AG09319 (cell line): Measurements from ENCODE around the gene TBC1D21.

ENCODE experiments used
- DNase-seq: peaks from one replicate; pipeline ENCODE4 v3.0.0-alpha.2; 2010; ENCODE audit warnings: low read depth; ENCODE audit errors: extremely low read depth
- TF ChIP-seq, protein P1 (sequence below): IDR thresholded peaks from 2 replicates; pipeline ENCODE4 v1.5.1; 2011; ENCODE audit warnings: low read depth, mild to moderate bottlenecking, inconsistent platforms, low read length, moderate library complexity

Gene TBC1D21

DNA sequence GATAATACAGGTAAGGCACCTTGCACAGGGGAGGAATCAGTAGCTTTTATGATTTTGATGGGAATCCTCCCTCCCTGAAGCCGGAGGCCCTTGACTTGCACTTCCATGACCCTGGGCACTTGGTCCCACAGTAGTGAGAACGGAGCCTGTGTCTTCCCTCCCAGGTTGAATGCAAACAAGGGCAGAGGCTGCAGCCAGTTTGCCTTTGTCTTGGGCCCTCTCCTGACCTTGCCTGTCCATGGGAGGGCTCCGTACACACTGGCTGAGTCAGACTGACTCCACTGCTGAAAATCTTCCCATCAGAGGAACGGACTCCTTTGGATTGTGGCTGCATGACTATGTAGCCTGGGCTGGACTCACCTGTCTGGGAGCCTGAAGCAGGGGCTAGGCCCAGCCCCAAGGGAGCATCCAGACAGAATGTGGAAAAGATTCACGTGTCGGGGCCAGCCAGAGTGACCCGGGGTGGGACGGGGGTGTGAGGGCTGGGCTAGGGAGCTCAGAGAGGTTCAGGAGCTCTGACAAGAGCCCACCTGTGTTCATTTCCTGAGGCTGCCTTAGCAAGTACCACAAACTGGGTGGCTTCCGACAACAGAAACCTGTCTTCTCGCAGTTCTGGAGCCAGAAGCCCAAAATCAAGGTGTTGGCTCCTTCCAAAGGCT, 9.5 kb downstream of the TBC1D21 start:
- no peak for DNase-seq
- TF ChIP-seq, protein P1, sequence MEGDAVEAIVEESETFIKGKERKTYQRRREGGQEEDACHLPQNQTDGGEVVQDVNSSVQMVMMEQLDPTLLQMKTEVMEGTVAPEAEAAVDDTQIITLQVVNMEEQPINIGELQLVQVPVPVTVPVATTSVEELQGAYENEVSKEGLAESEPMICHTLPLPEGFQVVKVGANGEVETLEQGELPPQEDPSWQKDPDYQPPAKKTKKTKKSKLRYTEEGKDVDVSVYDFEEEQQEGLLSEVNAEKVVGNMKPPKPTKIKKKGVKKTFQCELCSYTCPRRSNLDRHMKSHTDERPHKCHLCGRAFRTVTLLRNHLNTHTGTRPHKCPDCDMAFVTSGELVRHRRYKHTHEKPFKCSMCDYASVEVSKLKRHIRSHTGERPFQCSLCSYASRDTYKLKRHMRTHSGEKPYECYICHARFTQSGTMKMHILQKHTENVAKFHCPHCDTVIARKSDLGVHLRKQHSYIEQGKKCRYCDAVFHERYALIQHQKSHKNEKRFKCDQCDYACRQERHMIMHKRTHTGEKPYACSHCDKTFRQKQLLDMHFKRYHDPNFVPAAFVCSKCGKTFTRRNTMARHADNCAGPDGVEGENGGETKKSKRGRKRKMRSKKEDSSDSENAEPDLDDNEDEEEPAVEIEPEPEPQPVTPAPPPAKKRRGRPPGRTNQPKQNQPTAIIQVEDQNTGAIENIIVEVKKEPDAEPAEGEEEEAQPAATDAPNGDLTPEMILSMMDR, result no peak

DNA sequence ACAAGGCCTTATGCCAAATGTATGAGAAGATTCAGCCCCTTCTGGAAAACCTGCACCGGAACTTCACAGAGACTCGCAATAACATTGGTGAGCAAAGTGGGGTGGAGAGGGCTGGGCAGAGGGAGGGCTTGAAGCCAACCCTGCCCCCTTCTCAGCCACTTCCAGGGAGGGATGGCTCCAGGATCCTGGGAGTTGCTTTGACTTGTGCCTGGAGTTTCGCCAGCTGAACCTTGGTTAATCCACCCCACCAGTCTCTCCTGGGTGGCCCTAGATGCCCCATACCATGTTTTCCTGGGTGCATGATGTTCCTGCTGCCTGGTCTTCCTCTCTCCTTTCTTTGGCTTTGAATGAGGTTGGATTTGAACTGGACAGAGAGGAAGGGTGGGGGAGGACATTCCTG, 10.8 kb downstream of the TBC1D21 start:
- DNase-seq, result no peak
- TF ChIP-seq, protein P1, result no peak

DNA sequence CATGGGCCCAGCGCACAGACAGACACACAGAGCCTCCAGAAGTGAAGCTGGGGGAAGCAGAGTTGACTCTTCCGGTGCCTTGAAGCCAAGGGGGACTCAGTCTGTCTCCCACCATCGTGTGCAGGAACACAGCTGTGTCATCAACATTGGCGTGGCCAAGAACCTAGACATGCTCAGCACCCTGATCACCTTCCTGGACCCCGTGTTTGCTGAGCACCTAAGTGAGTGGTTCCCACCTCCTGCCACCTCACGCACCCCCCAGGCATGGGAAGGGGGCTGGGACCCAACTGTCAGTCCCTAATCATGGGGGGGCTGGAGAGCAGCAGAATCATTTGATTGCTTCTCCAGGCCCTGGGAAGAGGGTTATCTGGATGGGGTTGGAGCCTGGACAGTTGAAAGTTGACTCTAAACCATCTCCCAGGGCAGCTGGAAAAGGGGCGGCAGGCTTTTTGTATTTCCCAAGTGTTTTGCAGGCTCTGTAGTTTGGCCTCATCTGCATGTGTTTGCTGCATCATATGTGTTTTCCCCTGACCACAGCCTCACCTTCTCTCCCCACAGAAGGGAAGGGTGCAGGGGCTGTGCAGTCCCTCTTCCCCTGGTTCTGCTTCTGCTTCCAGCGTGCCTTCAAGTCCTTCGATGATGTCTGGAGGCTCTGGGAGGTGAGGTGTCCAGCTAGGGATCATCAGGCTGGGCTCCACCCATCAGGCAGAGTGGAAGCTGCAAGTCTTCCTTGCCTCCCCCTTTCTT, 12.8 kb downstream of the TBC1D21 start:
- TF ChIP-seq, protein P1, result no peak
- DNase-seq, result no peak

DNA sequence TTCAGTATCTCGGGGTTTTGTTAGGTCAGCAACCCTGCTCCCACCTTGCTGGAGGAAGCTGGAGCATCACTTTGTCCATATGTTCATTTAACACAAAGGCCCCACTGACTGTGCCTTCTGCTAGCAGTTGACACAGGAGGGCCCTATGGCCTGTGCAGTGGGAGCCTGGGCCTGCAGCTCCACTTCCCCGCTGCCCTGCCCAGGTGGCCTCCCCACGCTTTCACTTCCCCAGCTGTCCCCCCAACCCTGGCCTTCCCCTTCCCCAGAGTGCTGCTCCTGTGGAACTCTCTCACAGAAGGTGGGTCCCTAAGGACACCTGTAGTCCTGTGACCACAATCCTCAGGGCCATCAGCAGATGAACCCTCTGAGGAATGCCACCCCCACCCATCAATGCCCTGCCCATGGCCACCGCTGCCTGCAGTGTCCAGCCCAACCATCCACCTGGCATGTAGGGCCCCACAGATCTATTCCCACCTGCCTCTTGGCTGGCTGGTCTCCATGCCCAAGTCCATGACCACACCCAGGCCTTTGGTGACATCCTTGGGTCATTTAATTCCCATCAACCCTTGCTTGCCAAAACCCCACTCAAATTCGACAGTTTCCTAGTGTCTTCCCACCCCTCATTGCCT, 13.5 kb downstream of the TBC1D21 start:
- DNase-seq, result no peak

DNA sequence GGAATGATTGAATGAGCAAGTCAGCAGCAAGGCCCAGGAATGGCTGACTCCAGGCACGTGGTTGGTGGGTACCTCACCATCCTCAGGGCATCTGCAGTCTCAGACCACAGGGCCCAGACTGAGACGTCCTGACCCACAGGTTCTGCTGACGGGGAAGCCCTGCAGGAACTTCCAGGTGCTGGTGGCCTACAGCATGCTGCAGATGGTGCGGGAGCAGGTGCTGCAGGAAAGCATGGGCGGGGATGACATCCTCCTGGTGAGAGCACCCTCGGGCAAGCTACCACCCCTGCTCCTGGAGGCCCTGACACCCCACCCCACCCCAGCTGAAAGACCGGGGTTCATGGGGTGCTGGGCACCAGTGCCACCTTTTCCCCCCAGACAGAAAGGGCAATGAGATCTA, 14.1 kb downstream of the TBC1D21 start:
- DNase-seq, result no peak
- TF ChIP-seq, protein P1, result no peak

More for the DNA sequence above, 13.5 kb downstream of the TBC1D21 start:
- TF ChIP-seq, protein P1, result no peak

DNA sequence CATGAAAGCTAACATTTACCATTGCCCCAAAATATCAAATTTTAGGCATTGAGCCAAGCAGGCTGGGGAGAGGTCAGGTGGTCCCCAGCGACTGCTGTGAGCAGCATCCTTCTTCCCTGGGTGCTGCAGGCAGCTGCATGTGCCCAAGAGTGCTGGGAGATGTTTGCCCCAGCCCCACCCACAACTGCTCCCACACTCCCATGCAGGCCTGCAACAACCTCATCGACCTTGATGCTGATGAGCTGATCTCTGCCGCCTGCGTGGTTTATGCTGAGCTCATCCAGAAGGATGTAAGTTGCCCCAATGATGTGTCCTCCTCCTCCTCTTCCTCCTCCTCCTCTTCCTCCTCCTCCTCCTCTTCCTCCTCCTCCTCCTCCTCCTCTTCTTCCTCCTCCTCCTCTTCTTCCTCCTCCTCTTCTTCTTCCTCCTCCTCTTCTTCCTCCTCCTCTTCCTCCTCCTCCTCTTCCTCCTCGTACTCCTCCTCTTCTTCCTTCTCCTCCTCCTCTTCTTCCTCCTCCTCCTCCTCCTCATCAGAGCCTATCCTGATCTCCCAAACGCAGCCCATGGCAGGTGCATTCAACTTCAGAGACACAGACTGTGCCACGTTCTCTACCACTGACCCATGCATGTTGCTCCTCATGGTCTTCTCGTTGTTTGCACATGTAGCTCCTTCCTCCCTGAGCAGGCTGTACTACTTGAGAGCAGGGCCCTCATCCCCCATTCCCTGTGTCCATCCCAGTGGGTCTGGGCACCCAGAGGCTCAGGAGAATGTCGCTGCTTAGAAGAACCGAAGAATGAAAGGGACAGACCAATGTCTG, 15.1 kb downstream of the TBC1D21 start:
- DNase-seq, result no peak
- TF ChIP-seq, protein P1, result no peak
